HEK293T (cell line): ENCODE results near the gene NELFA.

Experiments used
- BHLHE40 ChIP-seq: fragments of 450-650 bp; IDR thresholded peaks from 2 replicates; pipeline ENCODE4 v1.6.1; 2016; ENCODE audit warnings: mild to moderate bottlenecking, moderate library complexity, borderline replicate concordance
- ELF4 ChIP-seq: fragments of 450-650 bp; IDR thresholded peaks from 2 replicates; pipeline ENCODE4 v1.6.1; 2017; ENCODE audit warnings: antibody characterized with exemption
- FOXA1 ChIP-seq: fragments of 450-650 bp; IDR thresholded peaks from 2 replicates; pipeline ENCODE4 v1.6.1; 2016; ENCODE audit warnings: mild to moderate bottlenecking
- FOXK2 ChIP-seq: fragments of 450-650 bp; IDR thresholded peaks from 2 replicates; pipeline ENCODE4 v1.6.1; 2016; ENCODE audit warnings: mild to moderate bottlenecking
- FOXM1 ChIP-seq: fragments of 450-650 bp; IDR thresholded peaks from 2 replicates; pipeline ENCODE4 v1.6.1; 2017; ENCODE audit warnings: mild to moderate bottlenecking, borderline replicate concordance
- L3MBTL2 ChIP-seq: fragments of 450-650 bp; conservative IDR thresholded peaks from 2 replicates; pipeline ENCODE4 v1.6.1; 2016; ENCODE audit warnings: mild to moderate bottlenecking
- NFRKB ChIP-seq: fragments of 450-650 bp; IDR thresholded peaks from 2 replicates; pipeline ENCODE4 v1.6.1; 2016; ENCODE audit warnings: mild to moderate bottlenecking, moderate library complexity
- SP1 ChIP-seq: fragments of 450-650 bp; IDR thresholded peaks from 2 replicates; pipeline ENCODE4 v1.6.1; 2017
- SUZ12 ChIP-seq: fragments of 450-650 bp; IDR thresholded peaks from 2 replicates; pipeline ENCODE4 v1.6.1; 2016; ENCODE audit warnings: mild to moderate bottlenecking
- TARDBP ChIP-seq: fragments of 450-650 bp; IDR thresholded peaks from 2 replicates; pipeline ENCODE4 v1.6.1; 2016
- TF ChIP-seq, protein P1 (sequence below): fragments of 450-650 bp; IDR thresholded peaks from 2 replicates; pipeline ENCODE4 v1.6.1; 2016

DNA sequence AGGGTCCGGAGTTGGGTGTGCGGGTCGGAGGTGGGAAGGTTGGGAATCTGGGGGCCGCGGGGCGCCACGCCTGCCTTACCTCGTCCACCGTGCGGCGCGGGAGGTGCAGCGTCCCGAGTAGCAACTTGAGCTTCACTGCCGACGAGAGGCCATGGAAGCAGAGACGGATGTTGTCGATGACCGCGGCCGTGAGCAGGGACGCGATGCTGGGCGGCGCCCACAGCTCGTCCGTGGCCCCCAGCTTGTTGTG lies 178 bp downstream of the NELFA start:
- TF ChIP-seq SUZ12 (no peak), FOXK2 (no peak), NFRKB (no peak), SP1 (no peak), FOXM1 (no peak), BHLHE40 (no peak), L3MBTL2 (no peak), FOXA1 (no peak), TARDBP (no peak), ELF4 (no peak)
- TF ChIP-seq, protein P1, sequence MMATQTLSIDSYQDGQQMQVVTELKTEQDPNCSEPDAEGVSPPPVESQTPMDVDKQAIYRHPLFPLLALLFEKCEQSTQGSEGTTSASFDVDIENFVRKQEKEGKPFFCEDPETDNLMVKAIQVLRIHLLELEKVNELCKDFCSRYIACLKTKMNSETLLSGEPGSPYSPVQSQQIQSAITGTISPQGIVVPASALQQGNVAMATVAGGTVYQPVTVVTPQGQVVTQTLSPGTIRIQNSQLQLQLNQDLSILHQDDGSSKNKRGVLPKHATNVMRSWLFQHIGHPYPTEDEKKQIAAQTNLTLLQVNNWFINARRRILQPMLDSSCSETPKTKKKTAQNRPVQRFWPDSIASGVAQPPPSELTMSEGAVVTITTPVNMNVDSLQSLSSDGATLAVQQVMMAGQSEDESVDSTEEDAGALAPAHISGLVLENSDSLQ, result no peak
